A549 (cell line): ENCODE measurements around the gene DNM1. TPM values are rescaled to one million over a fixed set of nuclear protein-coding genes. Genes with fewer than 3 reads are reported as not detected.

Source experiments
- ATAC-seq, 2 experiments: fragments of 200-7000 bp in 1 of 2; fragments of >200 bp in 1 of 2; cut with Nextera tagmentation in 1 of 2; cut with Tn5 transposase in 1 of 2; 3 replicates each; pipeline versions ENCODE4 v1.8.0 to v1.9.1; 2018 to 2020; ENCODE audit warnings: mild to moderate bottlenecking in 1 of 2, moderate library complexity in 1 of 2
- CTCF ChIA-PET: fragments of 300-600 bp; sonication (Branson Sonifier 250); formaldehyde crosslinking; extraction: SDS; loops from one replicate; lab custom pipeline; 2021; ENCODE audit warnings: antibody characterized with exemption, inconsistent platforms; lab: Yijun Ruan, JAX
- POLR2A ChIA-PET: fragments of 350-600 bp; formaldehyde crosslinking; extraction: SDS; loops from one replicate; lab custom pipeline; 2021; ENCODE audit warnings: antibody characterized with exemption, inconsistent platforms; lab: Yijun Ruan, JAX
- DNase-seq, 2 experiments: peaks; one replicate each; pipeline versions ENCODE4 v3.0.0 to v3.0.0-alpha.2; 2011 to 2016; ENCODE audit warnings: low read depth in 1 of 2, low spot score in 1 of 2
- FAIRE-seq: peaks from 2 replicates; lab custom pipeline; 2011; peaks lifted over from hg19 to GRCh38; lab: Jason Lieb, UNC
- H3K27ac ChIP-seq, 2 experiments: fragments of >200 bp; sonication (Bioruptor Twin); formaldehyde crosslinking; 3 replicates each; pipeline ENCODE4 v1.5.1; 2016 to 2017
- H3K4me1 ChIP-seq: fragments of >200 bp; sonication (Bioruptor Twin); formaldehyde crosslinking; 3 replicates; pipeline ENCODE4 v1.6.1; 2016
- H3K4me2 ChIP-seq: fragments of >200 bp; sonication (Bioruptor Twin); formaldehyde crosslinking; 3 replicates; pipeline ENCODE4 v1.6.1; 2016
- H3K4me3 ChIP-seq: fragments of >200 bp; sonication (Bioruptor Twin); formaldehyde crosslinking; 3 replicates; pipeline ENCODE4 v1.5.1; 2016
- H3K9me3 ChIP-seq: fragments of >200 bp; sonication (Bioruptor Twin); formaldehyde crosslinking; 3 replicates; pipeline ENCODE4 v1.6.1; 2016
- CBX8 ChIP-seq: fragments of 200-600 bp; sonication (generic); IDR thresholded peaks from 2 replicates; pipeline ENCODE4 v1.6.1; 2016
- EHF ChIP-seq: fragments of 250-450 bp; sonication (Bioruptor Pico); IDR thresholded peaks from 2 replicates; pipeline ENCODE4 v1.5.0; 2020; ENCODE audit warnings: mild to moderate bottlenecking
- EHMT2 ChIP-seq: fragments of 200-600 bp; sonication (generic); IDR thresholded peaks from 2 replicates; pipeline ENCODE4 v1.6.1; 2016; ENCODE audit warnings: antibody characterized with exemption, low read depth, mild to moderate bottlenecking, moderate library complexity
- FOSB ChIP-seq: fragments of 250-450 bp; sonication (Bioruptor Pico); IDR thresholded peaks from 2 replicates; pipeline ENCODE4 v1.5.0; 2020; ENCODE audit warnings: mild to moderate bottlenecking, moderate library complexity
- FOXS1 ChIP-seq: fragments of 250-450 bp; sonication (Bioruptor Pico); IDR thresholded peaks from 2 replicates; pipeline ENCODE4 v1.5.0; 2020; ENCODE audit warnings: mild to moderate bottlenecking, moderate library complexity
- GATA3 ChIP-seq: IDR thresholded peaks from 2 replicates; pipeline ENCODE4 v1.6.1; 2012; ENCODE audit warnings: borderline replicate concordance
- HDAC2 ChIP-seq: fragments of 200-600 bp; sonication (generic); IDR thresholded peaks from 2 replicates; pipeline ENCODE4 v1.6.1; 2016
- HEYL ChIP-seq: fragments of 250-450 bp; sonication (Bioruptor Pico); IDR thresholded peaks from 2 replicates; pipeline ENCODE4 v1.8.0; 2021; ENCODE audit warnings: mild to moderate bottlenecking, moderate library complexity
- JUN ChIP-seq, 2 experiments: fragments of >200 bp; sonication (Bioruptor Twin); formaldehyde crosslinking; IDR thresholded peaks; 2 replicates in 1 of 2; 3 replicates in 1 of 2; pipeline ENCODE4 v1.6.1; 2016 to 2017
- KDM5A ChIP-seq: fragments of 200-600 bp; sonication (generic); IDR thresholded peaks from 2 replicates; pipeline ENCODE4 v1.6.1; 2016; ENCODE audit warnings: antibody characterized with exemption, mild to moderate bottlenecking
- MAFK ChIP-seq: fragments of 450-650 bp; IDR thresholded peaks from 2 replicates; pipeline ENCODE4 v1.6.1; 2014; ENCODE audit not compliant: partially characterized antibody
- MYC ChIP-seq: IDR thresholded peaks from 2 replicates; pipeline ENCODE4 v1.6.1; 2012; ENCODE audit warnings: mild to moderate bottlenecking, inconsistent platforms, low read length, improper control_type of control experiment, borderline replicate concordance
- NR3C1 ChIP-seq: fragments of >200 bp; sonication (Bioruptor Twin); formaldehyde crosslinking; IDR thresholded peaks from 3 replicates; pipeline ENCODE4 v1.6.1; 2017
- RAD21 ChIP-seq, 2 experiments: fragments of >200 bp in 1 of 2; sonication (Bioruptor Twin) in 1 of 2; formaldehyde crosslinking in 1 of 2; IDR thresholded peaks in 1 of 2; conservative IDR thresholded peaks in 1 of 2; 2 replicates in 1 of 2; 3 replicates in 1 of 2; pipeline ENCODE4 v1.6.1; 2012 to 2018; ENCODE audit warnings: inconsistent platforms in 1 of 2
- RCOR1 ChIP-seq: fragments of 150-350 bp; IDR thresholded peaks from 2 replicates; pipeline ENCODE4 v1.6.1; 2014; ENCODE audit warnings: antibody characterized with exemption, low read length, low read depth
- RNF2 ChIP-seq: fragments of 200-600 bp; sonication (generic); IDR thresholded peaks from 2 replicates; pipeline ENCODE4 v1.6.1; 2016; ENCODE audit warnings: low read depth, mild to moderate bottlenecking, antibody characterized with exemption, moderate library complexity, borderline replicate concordance
- TP53 ChIP-seq: fragments of 250-450 bp; sonication (Bioruptor Pico); IDR thresholded peaks from 2 replicates; pipeline ENCODE4 v1.5.0; 2021; ENCODE audit warnings: mild to moderate bottlenecking, moderate library complexity
- ZNF302 ChIP-seq: fragments of 250-450 bp; sonication (Bioruptor Pico); IDR thresholded peaks from 2 replicates; pipeline ENCODE4 v1.9.0; 2021; ENCODE audit warnings: inconsistent platforms, mild to moderate bottlenecking, moderate library complexity
- WGBS: methylation state at CpG from one replicate; pipeline ENCODE4 v1.1.6; 2017; ENCODE audit errors: missing lambda C conversion rate; 5-methylcytosine and 5-hydroxymethylcytosine counted together
- polyA plus RNA-seq, 4 experiments: library from polyadenylated mRNA; depleted of rRNA in 3 of 4; stranded (reverse); fragments of >200 nt; fragmentation: RNase III in 1 of 4; extraction: RNeasy Plus Mini Kit Qiagen cat#74134 plus additional on column Dnase treatment in 1 of 4; gene quantifications; 2 replicates in 3 of 4; 3 replicates in 1 of 4; pipeline ENCODE4 v1.2.3, GENCODE V29; 2011 to 2017
- TF ChIP-seq, protein P1 (sequence below): fragments of >200 bp; sonication (Bioruptor Twin); formaldehyde crosslinking; IDR thresholded peaks from 3 replicates; pipeline ENCODE4 v1.6.1; 2016
- TF ChIP-seq, protein P2 (sequence below): fragments of 450-650 bp; IDR thresholded peaks from 2 replicates; pipeline ENCODE4 v1.6.1; 2014; ENCODE audit warnings: antibody characterized with exemption
- TF ChIP-seq, protein P3 (sequence below): fragments of 200-600 bp; sonication (generic); IDR thresholded peaks from 2 replicates; pipeline ENCODE4 v1.6.1; 2016; ENCODE audit warnings: antibody characterized with exemption, mild to moderate bottlenecking, moderate library complexity

DNM1 gene
- polyA plus RNA-seq, 2 of the 4 experiments (the other 2 are of a cell fraction): 60.2 to 139 TPM

DNA sequence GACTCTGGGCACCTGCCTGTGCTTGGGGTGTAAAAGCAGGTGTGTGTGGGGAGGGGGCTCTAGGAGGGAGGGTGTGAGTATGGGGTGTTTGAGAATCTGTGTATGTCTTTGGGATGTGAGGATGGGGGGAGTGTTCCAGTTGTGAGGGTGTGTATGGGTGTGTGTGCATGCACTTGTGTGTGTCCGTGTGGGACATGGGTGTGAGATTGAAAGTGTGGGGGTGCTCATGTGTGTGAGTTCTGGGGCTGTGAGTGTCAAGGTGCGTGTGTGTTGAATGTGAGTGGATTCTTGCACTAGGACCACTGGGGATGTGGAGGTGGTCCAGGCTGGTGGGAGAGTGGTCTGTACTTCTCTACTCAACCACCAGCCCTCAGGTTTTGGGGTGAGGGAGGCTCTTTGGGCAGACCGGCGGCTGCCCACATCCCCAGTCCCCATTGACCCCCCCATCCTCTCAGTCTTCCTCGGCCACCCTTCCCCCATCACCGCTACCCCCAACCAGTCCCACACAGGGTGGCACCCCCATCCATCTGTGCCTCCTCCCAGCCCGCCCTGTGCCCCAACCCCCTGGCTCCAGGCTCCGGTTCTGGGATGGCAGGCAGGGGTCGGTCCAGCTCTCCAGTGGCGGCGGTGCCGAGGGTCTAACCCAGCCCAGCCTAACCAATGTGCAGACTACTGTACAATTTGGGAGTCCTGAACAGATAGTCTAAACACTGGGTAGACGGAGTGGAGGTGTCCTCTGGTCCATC, 41.1 kb downstream of the DNM1 start:
- POLR2A ChIA-PET: no interaction called here
- Histone ChIP-seq H3K4me2 (no peak overlapping the region), H3K4me1 (no peaks in the 10 kb centered on the region)
- no peak for FAIRE-seq
- CTCF ChIA-PET: interaction anchor here (3.2 kb wide), 1 partner anchor 11 kb away, joined by 21 read pairs; no protein-coding TSS in a partner anchor
- TF ChIP-seq, protein P1, sequence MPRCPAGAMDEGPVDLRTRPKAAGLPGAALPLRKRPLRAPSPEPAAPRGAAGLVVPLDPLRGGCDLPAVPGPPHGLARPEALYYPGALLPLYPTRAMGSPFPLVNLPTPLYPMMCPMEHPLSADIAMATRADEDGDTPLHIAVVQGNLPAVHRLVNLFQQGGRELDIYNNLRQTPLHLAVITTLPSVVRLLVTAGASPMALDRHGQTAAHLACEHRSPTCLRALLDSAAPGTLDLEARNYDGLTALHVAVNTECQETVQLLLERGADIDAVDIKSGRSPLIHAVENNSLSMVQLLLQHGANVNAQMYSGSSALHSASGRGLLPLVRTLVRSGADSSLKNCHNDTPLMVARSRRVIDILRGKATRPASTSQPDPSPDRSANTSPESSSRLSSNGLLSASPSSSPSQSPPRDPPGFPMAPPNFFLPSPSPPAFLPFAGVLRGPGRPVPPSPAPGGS: no peak
- TF ChIP-seq CBX8 (no peak), EHMT2 (no peak), FOSB (no peak), KDM5A (no peak), NR3C1 (no peak)
- TF ChIP-seq, all 56 proteins: peak for 0
- Histone ChIP-seq H3K4me3 (no peak overlapping the region), H3K9me3 (no peaks in the 10 kb centered on the region), H3K27ac (no peak overlapping the region)
- 91% methylated on average over 8 of the region's 13 CpGs for WGBS
- ATAC-seq: no peak
- no peak for DNase-seq

DNA sequence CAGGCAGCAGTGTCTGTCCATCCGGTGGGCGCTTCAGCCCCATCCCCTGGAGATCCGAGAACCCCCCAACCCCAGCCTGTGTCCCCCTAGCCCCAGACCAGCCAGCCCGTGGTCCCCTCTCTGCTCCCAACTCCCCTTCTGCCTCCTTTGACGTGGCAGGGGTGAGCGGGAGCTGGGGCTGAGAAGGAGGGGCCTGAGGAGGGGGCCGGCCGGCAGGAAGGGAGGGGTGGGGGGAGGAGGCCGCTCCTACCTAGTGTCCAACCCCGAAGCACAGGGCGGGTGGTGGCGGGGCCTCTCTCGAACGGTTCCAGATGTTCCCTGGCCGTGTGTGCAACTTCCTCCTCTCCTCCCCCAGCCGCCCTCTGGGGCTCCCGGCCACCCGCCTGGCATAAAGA, 41.7 kb downstream of the DNM1 start:
- WGBS: 78% methylated on average over 6 of the region's 18 CpGs
- DNase-seq (no peak), ATAC-seq (no peak), FAIRE-seq (no peak)
- Histone ChIP-seq H3K4me2 (no peak overlapping the region), H3K27ac (no peak overlapping the region), H3K4me1 (no peaks in the 10 kb centered on the region), H3K9me3 (no peaks in the 10 kb centered on the region), H3K4me3 (no peak overlapping the region)
- ChIA-PET CTCF (interaction anchor here (3.2 kb wide), 1 partner anchor 11 kb away, joined by 21 read pairs; no protein-coding TSS in a partner anchor), POLR2A (no interaction called here)
- TF ChIP-seq, protein P1: no peak
- TF ChIP-seq MYC: no peak
- TF ChIP-seq, protein P2, sequence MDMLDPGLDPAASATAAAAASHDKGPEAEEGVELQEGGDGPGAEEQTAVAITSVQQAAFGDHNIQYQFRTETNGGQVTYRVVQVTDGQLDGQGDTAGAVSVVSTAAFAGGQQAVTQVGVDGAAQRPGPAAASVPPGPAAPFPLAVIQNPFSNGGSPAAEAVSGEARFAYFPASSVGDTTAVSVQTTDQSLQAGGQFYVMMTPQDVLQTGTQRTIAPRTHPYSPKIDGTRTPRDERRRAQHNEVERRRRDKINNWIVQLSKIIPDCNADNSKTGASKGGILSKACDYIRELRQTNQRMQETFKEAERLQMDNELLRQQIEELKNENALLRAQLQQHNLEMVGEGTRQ: no peak
- no peak for TF ChIP-seq RNF2
- no peak for TF ChIP-seq HDAC2
- no peak for TF ChIP-seq TP53 (CRISPR knock-in tag)
- TF ChIP-seq MAFK: no peak
- no peak for TF ChIP-seq RCOR1
- TF ChIP-seq EHF (CRISPR knock-in tag): no peak
- TF ChIP-seq HEYL (CRISPR knock-in tag): no peak
- no peak for TF ChIP-seq GATA3
- no peak for TF ChIP-seq ZNF302 (CRISPR knock-in tag)
- no peak for TF ChIP-seq NR3C1
- no peak for TF ChIP-seq CBX8
- TF ChIP-seq RAD21 (conservative IDR thresholded peaks at IDR 0.05 in 1 of 2, IDR thresholded peaks at IDR 0.05 in 1 of 2): no peak
- TF ChIP-seq, protein P3, sequence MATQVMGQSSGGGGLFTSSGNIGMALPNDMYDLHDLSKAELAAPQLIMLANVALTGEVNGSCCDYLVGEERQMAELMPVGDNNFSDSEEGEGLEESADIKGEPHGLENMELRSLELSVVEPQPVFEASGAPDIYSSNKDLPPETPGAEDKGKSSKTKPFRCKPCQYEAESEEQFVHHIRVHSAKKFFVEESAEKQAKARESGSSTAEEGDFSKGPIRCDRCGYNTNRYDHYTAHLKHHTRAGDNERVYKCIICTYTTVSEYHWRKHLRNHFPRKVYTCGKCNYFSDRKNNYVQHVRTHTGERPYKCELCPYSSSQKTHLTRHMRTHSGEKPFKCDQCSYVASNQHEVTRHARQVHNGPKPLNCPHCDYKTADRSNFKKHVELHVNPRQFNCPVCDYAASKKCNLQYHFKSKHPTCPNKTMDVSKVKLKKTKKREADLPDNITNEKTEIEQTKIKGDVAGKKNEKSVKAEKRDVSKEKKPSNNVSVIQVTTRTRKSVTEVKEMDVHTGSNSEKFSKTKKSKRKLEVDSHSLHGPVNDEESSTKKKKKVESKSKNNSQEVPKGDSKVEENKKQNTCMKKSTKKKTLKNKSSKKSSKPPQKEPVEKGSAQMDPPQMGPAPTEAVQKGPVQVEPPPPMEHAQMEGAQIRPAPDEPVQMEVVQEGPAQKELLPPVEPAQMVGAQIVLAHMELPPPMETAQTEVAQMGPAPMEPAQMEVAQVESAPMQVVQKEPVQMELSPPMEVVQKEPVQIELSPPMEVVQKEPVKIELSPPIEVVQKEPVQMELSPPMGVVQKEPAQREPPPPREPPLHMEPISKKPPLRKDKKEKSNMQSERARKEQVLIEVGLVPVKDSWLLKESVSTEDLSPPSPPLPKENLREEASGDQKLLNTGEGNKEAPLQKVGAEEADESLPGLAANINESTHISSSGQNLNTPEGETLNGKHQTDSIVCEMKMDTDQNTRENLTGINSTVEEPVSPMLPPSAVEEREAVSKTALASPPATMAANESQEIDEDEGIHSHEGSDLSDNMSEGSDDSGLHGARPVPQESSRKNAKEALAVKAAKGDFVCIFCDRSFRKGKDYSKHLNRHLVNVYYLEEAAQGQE: no peak
- TF ChIP-seq FOXS1 (CRISPR knock-in tag): no peak
- TF ChIP-seq JUN (IDR thresholded peaks at IDR 0.05): no peak
